Esophagus muscularis mucosa (tissue), 3 donors: ENCODE results near the gene BCO2.

Source experiments
- CTCF ChIP-seq, 3 experiments: fragments of 200-600 bp in 2 of 3; fragments of 450-650 bp in 1 of 3; sonication (generic) in 2 of 3; IDR thresholded peaks; one replicate each; pipeline ENCODE4 v1.5.1; 2017 to 2019; ENCODE audit warnings: antibody characterized with exemption in 3 of 3, mild to moderate bottlenecking in 2 of 3, moderate library complexity in 1 of 3
- POLR2A ChIP-seq: fragments of 450-650 bp; IDR thresholded peaks from one replicate; pipeline ENCODE4 v1.6.1; 2017; ENCODE audit warnings: antibody characterized with exemption, moderate library complexity, mild to moderate bottlenecking, low read depth

DNA sequence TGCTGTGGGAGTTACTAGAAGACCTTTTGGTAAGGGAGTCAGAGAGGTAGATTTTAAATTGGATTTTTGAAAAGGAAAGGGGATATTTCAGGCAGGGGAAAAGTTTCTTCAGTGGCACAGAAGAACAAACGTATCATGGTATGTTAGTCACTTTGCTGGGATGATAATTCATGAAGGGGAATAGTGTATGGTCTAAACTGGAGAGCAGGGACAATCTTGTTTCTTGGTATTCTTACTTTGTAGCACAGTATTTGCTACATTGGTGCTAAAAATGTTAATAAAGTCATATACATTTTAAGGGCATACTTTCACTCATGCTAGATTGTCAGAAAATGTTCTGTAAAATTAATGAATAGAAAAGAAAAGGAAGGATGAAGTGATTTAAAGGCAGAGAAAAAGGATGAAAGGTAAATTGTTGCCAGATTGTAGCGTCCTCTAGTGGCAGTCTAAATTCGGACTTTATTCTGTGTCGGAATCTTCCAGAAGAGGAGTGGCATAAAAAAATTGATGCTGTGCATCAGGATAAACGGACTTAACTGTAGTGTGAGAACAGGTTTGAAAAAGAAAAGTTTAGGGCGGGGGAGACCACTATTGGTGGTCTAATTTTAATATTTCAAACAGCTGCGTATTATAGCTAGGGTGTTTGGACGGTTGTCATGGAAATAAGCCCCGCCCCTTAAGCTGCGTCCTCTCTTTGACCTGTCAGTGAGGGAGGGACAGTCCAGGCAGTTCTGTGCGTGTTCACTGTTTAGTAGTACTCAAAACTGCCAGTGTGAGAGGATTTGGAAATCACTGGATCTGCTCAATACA, at the start of gene BCO2:
- TF ChIP-seq CTCF (IDR thresholded peaks at IDR 0.05) = peak; percentile 80 to 90 (median 88)
- TF ChIP-seq POLR2A = no peak
